Immature natural killer cell (primary cell): Measurements from ENCODE around the gene MYO1E. TPM values are rescaled to one million over a fixed set of nuclear protein-coding genes. Genes with fewer than 3 reads are reported as not detected.

Source experiments
- DNase-seq, 3 donors: peaks; one replicate each; pipeline ENCODE4 v3.0.0; 2022; ENCODE audit warnings: mixed read lengths in 1 of 3
- H3K27ac Mint-ChIP-seq, 6 donors: one replicate each; pipeline ENCODE4 v1.8.0; 2020; ENCODE audit warnings: mixed read lengths in 6 of 6, mild to moderate bottlenecking in 5 of 6, inconsistent platforms in 4 of 6, moderate library complexity in 3 of 6
- H3K27me3 Mint-ChIP-seq, 3 donors: one replicate each; pipeline ENCODE4 v1.8.0; 2020 to 2021; ENCODE audit warnings: low read depth in 3 of 3, mild to moderate bottlenecking in 3 of 3, mixed read lengths in 3 of 3, moderate library complexity in 3 of 3, inconsistent platforms in 1 of 3
- H3K36me3 Mint-ChIP-seq, 3 donors: one replicate each; pipeline ENCODE4 v1.8.0; 2020; ENCODE audit warnings: mixed read lengths in 3 of 3, inconsistent platforms in 2 of 3, mild to moderate bottlenecking in 2 of 3
- H3K4me1 Mint-ChIP-seq, 2 donors: one replicate each; pipeline ENCODE4 v1.8.0; 2020; ENCODE audit warnings: inconsistent platforms in 2 of 2, mild to moderate bottlenecking in 2 of 2, mixed read lengths in 2 of 2, moderate library complexity in 1 of 2
- H3K4me3 Mint-ChIP-seq, 5 donors: one replicate each; pipeline ENCODE4 v1.8.0; 2020; ENCODE audit warnings: mild to moderate bottlenecking in 5 of 5, mixed read lengths in 5 of 5, inconsistent platforms in 3 of 5, moderate library complexity in 3 of 5
- H3K9me3 Mint-ChIP-seq, 6 donors: one replicate each; pipeline ENCODE4 v1.8.0; 2020; ENCODE audit warnings: mild to moderate bottlenecking in 6 of 6, mixed read lengths in 6 of 6, inconsistent platforms in 4 of 6, moderate library complexity in 3 of 6
- polyA plus RNA-seq, 3 donors: library from polyadenylated mRNA; unstranded; fragments of 300-500 nt; fragmentation: Illumina TruSeq; gene quantifications; one replicate each; pipeline ENCODE4 v1.2.3, GENCODE V29; 2021

MYO1E gene
- polyA plus RNA-seq, 3 donors from 2014 or later: 4.7 to 15.4 (median 7.1) TPM

DNA sequence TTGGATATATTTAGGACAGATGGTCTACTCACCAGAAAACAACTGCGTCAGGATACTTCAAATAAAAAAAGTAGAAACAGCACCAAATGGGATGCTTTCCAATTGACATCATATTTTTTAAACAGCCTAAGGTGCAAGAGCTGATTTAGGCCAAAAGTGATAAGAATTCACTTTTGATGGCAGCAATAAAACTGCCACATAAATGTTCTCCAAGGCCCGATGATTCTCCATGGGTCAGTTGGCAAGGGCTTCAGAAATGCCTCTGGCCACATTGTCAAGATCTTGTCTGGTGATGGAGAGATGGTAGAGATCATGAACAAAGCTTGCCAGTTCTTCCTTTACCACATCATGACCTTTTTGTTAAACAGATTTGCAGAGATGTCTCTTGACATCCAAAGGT lies 127.1 kb downstream of the MYO1E start:
- Mint-ChIP-seq H3K36me3 (no peaks in the 10 kb centered on the region), H3K4me1 (peaks cover 7 to 13% of the 10 kb centered on the region in 2 donors), H3K27ac (no peak overlapping the region), H3K4me3 (no peak overlapping the region), H3K27me3 (peaks cover 0 to 8% (median 2%) of the 10 kb centered on the region in 3 donors), H3K9me3 (no peaks in the 10 kb centered on the region)
- DNase-seq: no peak

DNA sequence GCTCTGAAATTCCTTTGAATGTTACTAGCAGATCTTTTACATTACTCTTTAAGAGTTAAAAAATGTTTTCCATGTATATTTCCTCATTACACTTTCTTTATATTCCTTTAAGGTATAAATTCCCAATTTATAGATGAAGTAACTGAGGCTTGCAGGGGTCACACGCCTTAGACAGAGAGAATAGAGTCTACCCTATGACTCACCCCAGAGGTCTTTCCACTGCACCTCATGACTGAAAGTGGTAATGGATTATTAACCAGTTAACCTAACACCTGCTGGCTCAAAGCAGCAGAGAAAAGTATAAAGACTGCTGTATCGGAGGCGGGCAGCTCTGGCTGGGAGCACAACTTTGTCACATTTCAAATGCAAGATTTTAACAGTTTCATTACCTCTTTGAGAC lies 128.3 kb downstream of the MYO1E start:
- no peak for DNase-seq
- no peak overlapping the region for H3K4me3 Mint-ChIP-seq
- H3K9me3 Mint-ChIP-seq: no peaks in the 10 kb centered on the region
- no peaks in the 10 kb centered on the region for H3K36me3 Mint-ChIP-seq
- H3K27ac Mint-ChIP-seq: no peak overlapping the region
- peaks cover 7 to 13% of the 10 kb centered on the region in 2 donors for H3K4me1 Mint-ChIP-seq
- H3K27me3 Mint-ChIP-seq: peaks cover 0 to 9% (median 2%) of the 10 kb centered on the region in 3 donors

DNA sequence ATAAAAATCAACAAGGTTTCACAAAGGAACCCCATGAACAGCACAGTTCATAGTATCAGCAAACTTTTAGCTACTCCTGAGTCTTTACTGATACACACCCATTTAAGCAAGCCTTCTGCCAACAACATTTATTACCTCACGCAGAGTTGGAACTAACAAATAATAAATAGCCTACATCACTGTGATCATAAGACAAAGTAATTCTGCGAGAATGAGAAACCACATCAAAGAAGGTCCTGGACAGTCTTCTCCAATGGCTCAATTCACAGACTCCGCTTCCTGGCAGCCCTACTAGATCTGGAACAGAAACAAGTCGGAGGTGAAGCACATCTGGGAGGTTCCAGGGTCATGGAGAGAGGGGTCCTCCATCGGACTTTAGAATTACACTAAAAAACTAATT lies 129.0 kb downstream of the MYO1E start:
- DNase-seq: no peak
- Mint-ChIP-seq H3K4me3 (no peak overlapping the region), H3K27me3 (peaks cover 0 to 7% (median 2%) of the 10 kb centered on the region in 3 donors), H3K9me3 (no peaks in the 10 kb centered on the region), H3K36me3 (no peaks in the 10 kb centered on the region), H3K27ac (no peak overlapping the region), H3K4me1 (peaks cover 4 to 10% of the 10 kb centered on the region in 2 donors)

DNA sequence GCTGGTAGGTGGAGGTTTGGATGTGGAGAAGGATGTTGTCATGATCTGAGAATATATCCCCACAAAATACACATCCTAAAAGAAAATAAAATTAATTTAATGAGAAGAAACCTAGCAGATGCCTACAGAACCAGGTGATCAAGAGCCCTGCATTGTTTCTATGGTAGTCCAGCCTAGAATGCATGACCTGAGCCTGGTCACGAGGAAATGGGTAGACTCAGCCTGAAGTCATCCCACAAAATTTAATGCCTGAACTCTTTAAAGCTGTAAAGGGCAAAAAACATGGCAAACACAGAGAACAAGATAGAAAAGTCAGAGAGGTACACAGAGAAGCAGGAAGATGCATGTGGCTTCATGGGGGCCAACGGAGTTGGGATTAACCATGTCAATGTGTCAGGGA lies 130.0 kb downstream of the MYO1E start:
- no peak overlapping the region for H3K4me3 Mint-ChIP-seq
- no peaks in the 10 kb centered on the region for H3K9me3 Mint-ChIP-seq
- peaks cover 0 to 7% (median 2%) of the 10 kb centered on the region in 3 donors for H3K27me3 Mint-ChIP-seq
- H3K36me3 Mint-ChIP-seq: no peaks in the 10 kb centered on the region
- no peak for DNase-seq
- no peak overlapping the region for H3K27ac Mint-ChIP-seq
- peaks cover 3 to 6% of the 10 kb centered on the region in 2 donors for H3K4me1 Mint-ChIP-seq

DNA sequence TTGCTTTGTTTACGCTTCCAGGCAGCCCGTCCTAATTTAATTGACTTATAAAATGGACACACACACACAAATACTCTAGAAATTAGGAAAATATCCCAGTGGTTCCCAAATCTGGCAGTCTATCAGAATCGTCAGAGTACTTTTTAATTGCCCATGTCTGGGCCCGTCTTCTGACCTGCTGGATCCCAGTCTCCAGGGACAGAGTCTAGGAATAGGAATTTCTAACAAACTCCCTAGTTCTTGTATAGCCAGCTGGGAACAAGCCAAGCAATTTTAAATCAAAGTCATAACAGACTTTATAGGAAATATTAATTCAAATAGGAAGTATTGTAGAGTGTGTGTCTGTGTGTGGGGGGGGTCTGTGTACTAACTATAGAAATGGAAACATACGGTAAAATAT lies 132.6 kb downstream of the MYO1E start:
- Mint-ChIP-seq H3K4me3 (no peak overlapping the region), H3K4me1 (peaks cover 7 to 13% of the 10 kb centered on the region in 2 donors), H3K9me3 (no peaks in the 10 kb centered on the region), H3K27me3 (peaks cover 0 to 10% (median 2%) of the 10 kb centered on the region in 3 donors), H3K36me3 (no peaks in the 10 kb centered on the region), H3K27ac (no peak overlapping the region)
- DNase-seq: no peak

DNA sequence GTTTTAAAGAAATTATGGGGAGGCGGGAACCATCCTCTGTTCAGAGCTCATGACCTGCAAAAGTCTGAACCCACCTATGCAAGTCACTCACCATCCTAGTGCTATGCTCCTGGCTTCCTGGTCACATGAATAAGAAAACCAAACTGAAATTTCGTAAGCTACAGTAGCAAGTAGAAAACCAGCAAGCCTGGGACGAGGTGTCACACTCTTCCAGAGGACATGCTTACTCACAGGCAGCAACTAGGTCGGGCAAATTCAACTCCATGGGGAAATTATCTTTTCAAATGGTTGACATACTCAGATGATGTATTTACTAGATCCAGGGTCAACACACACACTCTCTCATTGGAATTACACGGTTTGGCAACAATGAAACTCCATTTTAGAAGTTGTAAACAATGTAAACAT lies 134.7 kb downstream of the MYO1E start:
- Mint-ChIP-seq H3K4me1 (peaks cover 7 to 13% of the 10 kb centered on the region in 2 donors), H3K27ac (no peak overlapping the region), H3K36me3 (peaks cover 0 to 4% (median 0%) of the 10 kb centered on the region in 3 donors), H3K27me3 (peaks cover 0 to 12% (median 2%) of the 10 kb centered on the region in 3 donors), H3K9me3 (no peaks in the 10 kb centered on the region), H3K4me3 (no peak overlapping the region)
- DNase-seq: no peak

DNA sequence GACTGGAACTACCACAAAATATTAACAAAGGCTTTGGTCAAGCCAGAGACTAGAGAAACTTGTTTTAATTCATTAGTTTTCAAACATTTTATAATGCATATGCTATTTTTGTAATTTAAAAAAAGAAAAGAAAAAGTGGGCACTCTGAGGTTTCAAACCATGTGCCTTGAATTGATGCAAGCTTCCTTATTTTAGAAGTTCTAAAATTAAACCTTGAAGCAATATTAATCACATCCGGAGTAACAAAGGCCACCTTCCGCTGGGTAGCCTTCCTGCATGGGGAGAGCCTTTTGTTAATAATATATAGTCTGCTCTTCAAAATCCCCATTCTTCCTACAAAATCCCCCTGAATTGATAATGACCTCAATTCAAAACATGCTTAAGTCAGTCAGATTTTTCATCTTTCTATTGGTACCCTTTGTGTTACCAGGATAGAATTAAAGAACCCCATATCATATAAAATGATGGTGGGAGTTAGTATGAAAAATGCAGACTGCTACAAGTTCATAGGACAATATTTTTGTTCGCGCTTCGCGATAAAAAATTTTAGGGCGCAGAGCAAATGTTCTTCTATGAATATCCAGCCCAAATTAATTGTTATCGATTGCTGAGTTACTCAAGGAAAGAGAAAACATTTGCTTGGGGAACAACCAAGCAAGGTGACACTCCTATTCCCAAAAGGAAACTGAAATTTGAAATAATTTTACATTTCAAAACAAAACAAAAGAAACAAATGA lies 135.4 kb downstream of the MYO1E start:
- no peak overlapping the region for H3K27ac Mint-ChIP-seq
- peaks cover 0 to 4% (median 0%) of the 10 kb centered on the region in 3 donors for H3K36me3 Mint-ChIP-seq
- H3K9me3 Mint-ChIP-seq: no peaks in the 10 kb centered on the region
- peaks cover 7 to 13% of the 10 kb centered on the region in 2 donors for H3K4me1 Mint-ChIP-seq
- no peak for DNase-seq
- H3K4me3 Mint-ChIP-seq: no peak overlapping the region
- peaks cover 0 to 12% (median 2%) of the 10 kb centered on the region in 3 donors for H3K27me3 Mint-ChIP-seq

DNA sequence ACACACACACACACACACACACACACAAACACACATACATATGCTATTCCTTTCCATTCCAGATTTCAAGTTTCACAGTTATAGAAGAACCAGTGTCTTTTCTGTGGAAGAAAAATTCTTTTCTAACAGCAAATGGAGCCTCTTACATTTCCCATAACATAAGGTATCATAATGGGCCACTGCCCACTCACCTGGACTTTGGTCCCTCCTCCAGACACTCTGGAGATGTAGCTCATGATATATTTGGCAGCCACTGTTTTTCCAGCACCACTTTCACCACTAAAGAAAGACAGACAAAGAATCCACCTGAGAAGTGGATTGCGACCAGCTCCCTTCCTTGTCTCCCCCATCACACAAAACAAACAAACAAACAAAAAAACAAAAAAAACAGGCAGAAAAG lies 136.3 kb downstream of the MYO1E start:
- no peak overlapping the region for H3K4me3 Mint-ChIP-seq
- H3K27me3 Mint-ChIP-seq: peaks cover 0 to 12% (median 0%) of the 10 kb centered on the region in 3 donors
- no peak overlapping the region for H3K27ac Mint-ChIP-seq
- DNase-seq: no peak
- peaks cover 0 to 4% (median 0%) of the 10 kb centered on the region in 3 donors for H3K36me3 Mint-ChIP-seq
- peaks cover 7 to 13% of the 10 kb centered on the region in 2 donors for H3K4me1 Mint-ChIP-seq
- H3K9me3 Mint-ChIP-seq: no peaks in the 10 kb centered on the region

DNA sequence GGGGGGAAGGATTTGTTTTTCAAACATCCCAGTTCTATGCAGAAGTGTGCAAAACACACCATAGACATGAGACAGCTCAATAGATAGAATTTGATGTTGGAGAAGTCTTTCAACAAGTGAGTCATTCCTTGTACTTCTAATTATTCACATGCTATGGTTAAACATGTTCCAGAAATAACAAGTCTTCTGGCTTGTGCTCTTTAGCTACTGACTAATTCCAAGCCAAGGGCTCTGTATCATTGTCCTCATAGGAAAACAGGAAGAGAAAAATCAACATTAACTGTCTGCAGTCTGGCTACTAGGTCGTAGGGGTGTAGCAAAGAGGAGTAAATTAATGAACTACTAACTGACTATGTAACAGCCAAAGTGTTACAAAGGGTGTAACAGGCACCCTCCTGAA lies 140.2 kb downstream of the MYO1E start:
- Mint-ChIP-seq H3K4me1 (peaks cover 9 to 15% of the 10 kb centered on the region in 2 donors), H3K27me3 (peaks cover 0 to 9% (median 2%) of the 10 kb centered on the region in 3 donors), H3K4me3 (no peak overlapping the region), H3K36me3 (peaks cover 0 to 4% (median 0%) of the 10 kb centered on the region in 3 donors), H3K9me3 (no peaks in the 10 kb centered on the region), H3K27ac (no peak overlapping the region)
- DNase-seq: no peak

DNA sequence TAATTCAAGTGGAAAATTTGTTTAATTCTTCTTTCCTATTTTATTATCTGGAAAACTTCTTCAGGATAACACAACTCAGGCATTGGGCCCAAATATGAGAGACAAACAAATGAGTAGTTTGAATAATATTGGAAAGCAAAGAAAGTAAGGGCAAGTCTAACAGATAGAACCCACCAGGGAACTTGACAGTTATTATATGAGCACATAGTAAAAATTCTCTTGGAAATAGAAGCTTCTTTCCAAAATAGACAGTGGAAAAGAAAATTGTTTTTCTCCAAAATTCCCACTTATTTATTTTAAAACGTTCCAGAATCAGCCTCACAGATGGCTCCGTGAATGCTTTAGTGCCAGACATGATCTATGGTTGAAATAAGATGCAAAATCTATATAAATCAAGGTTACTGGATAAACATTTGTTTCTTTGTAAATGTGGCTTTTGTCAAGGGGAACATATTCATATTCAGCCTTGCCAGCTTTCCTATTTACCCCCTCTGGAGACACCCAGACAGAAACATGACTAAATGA lies 142.1 kb downstream of the MYO1E start:
- H3K9me3 Mint-ChIP-seq: peaks cover 0 to 2% (median 0%) of the 10 kb centered on the region in 6 donors
- H3K36me3 Mint-ChIP-seq: peaks cover 0 to 4% (median 0%) of the 10 kb centered on the region in 3 donors
- H3K27ac Mint-ChIP-seq: no peak overlapping the region
- H3K4me3 Mint-ChIP-seq: no peak overlapping the region
- no peak for DNase-seq
- H3K4me1 Mint-ChIP-seq: peaks cover 7 to 8% of the 10 kb centered on the region in 2 donors
- peaks cover 0 to 6% (median 2%) of the 10 kb centered on the region in 3 donors for H3K27me3 Mint-ChIP-seq

DNA sequence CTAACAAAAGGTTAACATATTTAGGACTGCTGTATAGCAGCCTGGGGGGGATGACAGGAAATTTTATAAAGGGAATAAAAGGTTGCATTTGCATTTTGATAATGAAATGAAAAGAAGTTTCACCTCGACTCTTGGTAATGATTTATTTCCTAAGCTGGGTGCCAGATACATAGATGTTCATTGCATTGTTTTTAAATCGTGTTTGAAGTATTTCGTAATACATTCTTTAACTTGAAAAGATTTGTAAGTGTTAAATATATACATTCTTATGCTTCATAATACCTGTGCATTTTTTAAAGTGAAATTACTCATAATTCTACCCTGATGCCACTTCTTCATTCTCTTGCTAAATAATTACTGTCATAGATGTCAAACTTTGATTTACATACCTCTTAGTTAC lies 143.2 kb downstream of the MYO1E start:
- H3K9me3 Mint-ChIP-seq: peaks cover 0 to 2% (median 0%) of the 10 kb centered on the region in 6 donors
- H3K27me3 Mint-ChIP-seq: peaks cover 0 to 2% (median 2%) of the 10 kb centered on the region in 3 donors
- H3K36me3 Mint-ChIP-seq: peaks cover 0 to 4% (median 0%) of the 10 kb centered on the region in 3 donors
- no peak overlapping the region for H3K27ac Mint-ChIP-seq
- H3K4me1 Mint-ChIP-seq: peaks cover 7 to 8% of the 10 kb centered on the region in 2 donors
- DNase-seq: no peak
- H3K4me3 Mint-ChIP-seq: no peak overlapping the region

DNA sequence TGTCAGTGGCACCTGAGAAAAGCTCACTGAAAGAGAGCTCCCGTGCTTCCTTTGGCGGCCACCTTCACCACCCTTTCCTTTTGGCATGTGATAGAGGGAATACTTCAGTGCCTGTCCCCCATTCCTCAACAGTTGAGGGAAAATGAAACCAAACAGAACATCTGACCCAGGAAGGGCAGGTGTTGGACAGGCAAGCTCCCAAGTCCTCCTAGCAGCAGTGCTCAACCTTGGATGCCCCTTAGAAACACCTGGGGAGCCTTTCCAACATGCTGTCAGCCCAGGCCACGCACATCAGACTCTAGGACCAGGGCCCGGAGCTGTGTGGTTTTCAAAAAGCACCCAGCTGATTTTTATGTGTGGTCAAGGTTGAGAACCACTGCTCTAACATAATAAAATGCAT lies 143.7 kb downstream of the MYO1E start:
- Mint-ChIP-seq H3K36me3 (peaks cover 0 to 2% (median 0%) of the 10 kb centered on the region in 3 donors), H3K27ac (no peak overlapping the region), H3K4me1 (peaks cover 7 to 8% of the 10 kb centered on the region in 2 donors), H3K4me3 (no peak overlapping the region), H3K27me3 (peaks cover 0 to 2% (median 2%) of the 10 kb centered on the region in 3 donors), H3K9me3 (peaks cover 0 to 2% (median 0%) of the 10 kb centered on the region in 6 donors)
- DNase-seq: no peak

DNA sequence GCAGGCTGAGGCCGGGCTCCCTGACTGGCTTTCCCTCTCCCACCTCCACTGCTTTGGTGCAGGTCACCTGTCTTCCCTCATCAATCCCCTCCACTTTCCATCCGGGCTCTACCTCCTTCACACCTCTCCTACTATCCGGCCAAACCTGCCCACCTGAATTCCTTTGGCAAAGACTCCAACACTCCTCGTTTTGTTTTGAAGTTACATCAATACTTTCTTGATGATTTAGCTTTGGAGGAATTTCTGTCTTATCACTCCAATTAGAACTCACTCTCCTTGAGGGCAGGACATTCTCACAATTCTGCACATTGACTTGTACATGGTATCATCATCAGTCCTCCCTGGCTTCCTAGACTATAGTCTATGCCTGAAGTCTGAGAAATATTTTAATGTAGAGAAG lies 145.7 kb downstream of the MYO1E start:
- DNase-seq: no peak
- no peaks in the 10 kb centered on the region for H3K36me3 Mint-ChIP-seq
- H3K4me1 Mint-ChIP-seq: peaks cover 7 to 8% of the 10 kb centered on the region in 2 donors
- peaks cover 0 to 2% (median 0%) of the 10 kb centered on the region in 6 donors for H3K9me3 Mint-ChIP-seq
- peaks cover 1 to 2% (median 2%) of the 10 kb centered on the region in 3 donors for H3K27me3 Mint-ChIP-seq
- H3K27ac Mint-ChIP-seq: no peak overlapping the region
- H3K4me3 Mint-ChIP-seq: no peak overlapping the region

DNA sequence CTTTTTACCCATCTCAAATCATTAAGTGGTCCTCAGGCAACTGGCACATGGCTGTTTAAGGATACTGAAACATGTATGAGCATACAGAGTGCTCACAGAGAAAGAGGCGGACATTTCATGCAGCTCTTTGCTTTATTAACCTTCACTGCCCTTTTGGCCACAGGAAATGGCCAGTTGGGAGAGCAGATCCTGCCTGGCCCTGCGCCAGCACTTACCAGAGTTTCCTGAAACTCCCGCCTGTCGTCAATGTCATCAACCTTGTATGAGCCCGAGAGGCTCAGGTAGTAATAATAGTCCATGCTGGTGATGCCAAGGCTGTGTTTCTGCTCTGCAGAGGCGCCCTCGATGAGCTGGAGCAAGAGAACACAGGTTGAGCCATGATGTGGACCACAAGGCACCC lies 148.2 kb downstream of the MYO1E start:
- Mint-ChIP-seq H3K4me3 (no peak overlapping the region), H3K4me1 (peaks cover 7 to 8% of the 10 kb centered on the region in 2 donors), H3K9me3 (peaks cover 0 to 2% (median 0%) of the 10 kb centered on the region in 6 donors), H3K27me3 (peaks cover 0 to 2% (median 1%) of the 10 kb centered on the region in 3 donors), H3K27ac (no peak overlapping the region), H3K36me3 (no peaks in the 10 kb centered on the region)
- DNase-seq: no peak
